Measurements from ENCODE around the gene FHDC1.

FHDC1 gene

DNA sequence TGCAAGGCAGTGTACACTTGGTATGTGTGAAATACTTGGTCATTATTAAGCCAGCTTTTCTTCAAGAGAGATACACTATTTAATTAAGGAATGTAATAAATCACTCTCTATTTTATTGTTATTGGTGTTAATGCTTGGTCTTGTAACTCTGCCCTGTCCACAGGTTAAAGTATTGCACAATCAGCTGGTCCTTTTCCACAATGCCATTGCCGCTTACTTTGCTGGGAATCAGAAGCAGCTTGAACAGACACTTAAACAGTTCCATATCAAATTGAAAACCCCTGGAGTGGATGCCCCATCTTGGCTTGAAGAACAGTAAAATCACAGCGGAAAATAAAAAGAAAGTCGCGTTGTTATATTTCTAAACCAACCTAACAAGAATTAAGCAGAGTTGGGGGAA lies 26.2 kb upstream of the FHDC1 start:
- no peak overlapping the region for H3K4me3 ChIP-seq (ENCODE audit: low read depth, low read length, poor library complexity, severe bottlenecking)
- no peaks in the 10 kb centered on the region for H4K20me1 ChIP-seq (ENCODE audit: insufficient read depth, low read length)
- H3K27ac ChIP-seq (ENCODE audit: low read depth, low read length, poor library complexity, severe bottlenecking) = no peak overlapping the region
- no peaks in the 10 kb centered on the region for H3K9me2 ChIP-seq (ENCODE audit: low read depth, low read length)
- no peaks in the 10 kb centered on the region for H3K36me3 ChIP-seq (ENCODE audit: insufficient read depth, low read length)
- H2AFZ ChIP-seq (ENCODE audit: low read length) = no peak overlapping the region
- no peaks in the 10 kb centered on the region for H3F3A ChIP-seq (ENCODE audit: insufficient read depth, low read length)
- no peak overlapping the region for H3K9ac ChIP-seq (ENCODE audit: low read length)
- TF ChIP-seq EZH2 (IDR thresholded peaks at IDR 0.05; ENCODE audit: borderline replicate concordance, low read length) = no peak
- H3K4me1 ChIP-seq (ENCODE audit: insufficient read depth, low read length, severe bottlenecking) = no peaks in the 10 kb centered on the region
- no peaks in the 10 kb centered on the region for H3K79me2 ChIP-seq (ENCODE audit: insufficient read depth, low read length)
- no peak overlapping the region for H3K4me2 ChIP-seq (ENCODE audit: low read length)
- H3K9me3 ChIP-seq (ENCODE audit: low read length) = no peaks in the 10 kb centered on the region
- no peaks in the 10 kb centered on the region for H3K27me3 ChIP-seq (ENCODE audit: insufficient read depth, low read length)

DNA sequence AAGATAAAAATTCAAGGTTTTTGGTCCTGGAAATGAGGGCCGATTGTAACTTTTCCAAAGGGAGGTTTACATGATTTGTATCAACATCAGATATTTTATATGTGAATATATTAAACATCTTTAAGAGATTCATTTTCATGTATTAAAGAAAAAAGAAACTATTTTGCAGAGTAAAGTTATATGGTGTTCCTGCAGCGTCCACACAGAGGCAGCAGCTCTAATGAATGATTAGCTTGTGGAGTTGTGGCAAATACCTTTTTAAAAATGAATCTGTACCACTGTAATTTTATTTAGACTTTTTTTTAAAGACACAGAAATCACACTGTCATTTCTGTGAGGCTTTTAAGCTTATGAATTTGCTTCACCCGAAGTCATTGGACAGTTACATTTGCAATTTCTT lies 25.6 kb upstream of the FHDC1 start:
- H3K9me3 ChIP-seq (ENCODE audit: low read length) = no peaks in the 10 kb centered on the region

DNA sequence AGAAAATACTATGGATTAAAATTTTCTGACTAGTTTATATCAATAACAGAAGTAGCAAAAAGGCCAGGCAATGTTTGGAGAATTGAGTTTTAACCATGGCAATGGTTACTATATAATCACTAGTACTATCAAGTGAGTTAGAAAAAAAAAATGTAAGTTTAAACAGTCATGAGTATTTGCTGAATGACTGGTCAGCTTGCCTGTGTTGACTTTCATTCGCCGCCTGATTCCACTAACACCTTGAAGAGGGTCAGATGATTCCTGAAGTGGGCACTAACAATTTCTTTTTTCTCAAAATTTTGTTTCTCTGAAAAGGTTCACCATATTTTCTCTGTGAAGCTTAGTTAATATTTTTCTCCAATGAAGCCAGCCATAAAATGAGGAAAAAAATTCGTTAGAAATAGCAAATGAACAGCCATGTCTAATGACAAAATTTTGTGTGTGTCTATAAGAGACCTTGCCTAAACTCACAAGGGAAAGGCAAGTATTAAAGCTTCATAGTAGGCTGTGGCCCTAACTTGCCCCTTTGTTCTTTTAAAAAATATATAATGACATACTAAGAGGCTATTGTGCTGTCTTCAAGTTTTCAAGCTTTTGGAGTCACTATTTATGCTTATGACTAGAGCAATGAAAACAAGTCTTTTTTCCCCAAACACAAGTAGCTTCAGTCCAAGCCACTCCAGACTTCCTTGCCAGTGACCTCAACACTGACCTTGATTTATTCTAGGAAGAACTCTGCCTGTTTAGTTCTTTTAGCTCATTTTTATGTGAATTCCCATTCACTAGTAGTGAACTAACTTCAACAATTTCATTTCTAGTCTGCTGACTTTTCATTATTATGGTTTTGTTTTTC lies 18.4 kb upstream of the FHDC1 start:
- Histone ChIP-seq H3K4me1 (ENCODE audit: insufficient read depth, low read length, severe bottlenecking) (no peaks in the 10 kb centered on the region), H3K9me3 (ENCODE audit: low read length) (peaks cover 9% of the 10 kb centered on the region), H3K9ac (ENCODE audit: low read length) (no peak overlapping the region), H3K9me2 (ENCODE audit: low read depth, low read length) (no peaks in the 10 kb centered on the region), H3K4me2 (ENCODE audit: low read length) (no peak overlapping the region), H3K27ac (ENCODE audit: low read depth, low read length, poor library complexity, severe bottlenecking) (no peak overlapping the region), H3K4me3 (ENCODE audit: low read depth, low read length, poor library complexity, severe bottlenecking) (no peak overlapping the region), H2AFZ (ENCODE audit: low read length) (no peak overlapping the region), H3K36me3 (ENCODE audit: insufficient read depth, low read length) (no peaks in the 10 kb centered on the region), H3K79me2 (ENCODE audit: insufficient read depth, low read length) (no peaks in the 10 kb centered on the region), H4K20me1 (ENCODE audit: insufficient read depth, low read length) (no peaks in the 10 kb centered on the region), H3K27me3 (ENCODE audit: insufficient read depth, low read length) (no peaks in the 10 kb centered on the region), H3F3A (ENCODE audit: insufficient read depth, low read length) (no peaks in the 10 kb centered on the region)
- TF ChIP-seq EZH2 (IDR thresholded peaks at IDR 0.05; ENCODE audit: borderline replicate concordance, low read length) = no peak
- TF ChIP-seq, protein P1, sequence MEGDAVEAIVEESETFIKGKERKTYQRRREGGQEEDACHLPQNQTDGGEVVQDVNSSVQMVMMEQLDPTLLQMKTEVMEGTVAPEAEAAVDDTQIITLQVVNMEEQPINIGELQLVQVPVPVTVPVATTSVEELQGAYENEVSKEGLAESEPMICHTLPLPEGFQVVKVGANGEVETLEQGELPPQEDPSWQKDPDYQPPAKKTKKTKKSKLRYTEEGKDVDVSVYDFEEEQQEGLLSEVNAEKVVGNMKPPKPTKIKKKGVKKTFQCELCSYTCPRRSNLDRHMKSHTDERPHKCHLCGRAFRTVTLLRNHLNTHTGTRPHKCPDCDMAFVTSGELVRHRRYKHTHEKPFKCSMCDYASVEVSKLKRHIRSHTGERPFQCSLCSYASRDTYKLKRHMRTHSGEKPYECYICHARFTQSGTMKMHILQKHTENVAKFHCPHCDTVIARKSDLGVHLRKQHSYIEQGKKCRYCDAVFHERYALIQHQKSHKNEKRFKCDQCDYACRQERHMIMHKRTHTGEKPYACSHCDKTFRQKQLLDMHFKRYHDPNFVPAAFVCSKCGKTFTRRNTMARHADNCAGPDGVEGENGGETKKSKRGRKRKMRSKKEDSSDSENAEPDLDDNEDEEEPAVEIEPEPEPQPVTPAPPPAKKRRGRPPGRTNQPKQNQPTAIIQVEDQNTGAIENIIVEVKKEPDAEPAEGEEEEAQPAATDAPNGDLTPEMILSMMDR (IDR thresholded peaks at IDR 0.05; ENCODE audit: low read length) = no peak

More for the DNA sequence above, 25.6 kb upstream of the FHDC1 start:
- H3K4me3 ChIP-seq (ENCODE audit: low read depth, low read length, poor library complexity, severe bottlenecking) = no peak overlapping the region
- H4K20me1 ChIP-seq (ENCODE audit: insufficient read depth, low read length) = no peaks in the 10 kb centered on the region
- no peak overlapping the region for H3K27ac ChIP-seq (ENCODE audit: low read depth, low read length, poor library complexity, severe bottlenecking)
- H3K9me2 ChIP-seq (ENCODE audit: low read depth, low read length) = no peaks in the 10 kb centered on the region
- no peak overlapping the region for H2AFZ ChIP-seq (ENCODE audit: low read length)
- no peaks in the 10 kb centered on the region for H3K27me3 ChIP-seq (ENCODE audit: insufficient read depth, low read length)
- H3F3A ChIP-seq (ENCODE audit: insufficient read depth, low read length) = no peaks in the 10 kb centered on the region
- no peak overlapping the region for H3K4me2 ChIP-seq (ENCODE audit: low read length)
- H3K79me2 ChIP-seq (ENCODE audit: insufficient read depth, low read length) = no peaks in the 10 kb centered on the region
- H3K9ac ChIP-seq (ENCODE audit: low read length) = no peak overlapping the region
- TF ChIP-seq, protein P1 (IDR thresholded peaks at IDR 0.05; ENCODE audit: low read length) = no peak
- no peak for TF ChIP-seq EZH2 (IDR thresholded peaks at IDR 0.05; ENCODE audit: borderline replicate concordance, low read length)
- H3K36me3 ChIP-seq (ENCODE audit: insufficient read depth, low read length) = no peaks in the 10 kb centered on the region
- no peaks in the 10 kb centered on the region for H3K4me1 ChIP-seq (ENCODE audit: insufficient read depth, low read length, severe bottlenecking)

DNA sequence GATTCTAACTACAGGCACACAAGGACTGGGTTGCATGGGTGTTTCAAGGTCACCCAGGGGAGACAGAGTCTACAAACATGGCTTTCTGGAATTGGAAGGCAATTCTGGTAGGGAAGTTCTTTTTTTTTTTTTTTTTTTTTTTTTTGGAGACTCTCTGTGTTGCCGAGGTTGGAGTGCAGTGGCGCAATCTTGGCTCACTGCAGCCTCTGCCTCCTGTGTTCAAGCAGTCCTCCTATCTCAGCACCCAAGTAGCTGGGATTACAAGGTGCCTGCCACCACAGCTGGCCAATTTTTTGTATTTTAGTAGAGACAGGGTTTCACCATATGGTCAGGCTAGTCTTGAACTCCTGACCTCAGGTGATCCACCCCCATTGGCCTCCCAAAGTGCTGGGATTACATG lies 16.3 kb upstream of the FHDC1 start:
- no peaks in the 10 kb centered on the region for H3K27me3 ChIP-seq (ENCODE audit: insufficient read depth, low read length)
- peaks cover 9% of the 10 kb centered on the region for H3K9me3 ChIP-seq (ENCODE audit: low read length)
- H4K20me1 ChIP-seq (ENCODE audit: insufficient read depth, low read length) = no peaks in the 10 kb centered on the region
- no peaks in the 10 kb centered on the region for H3K4me1 ChIP-seq (ENCODE audit: insufficient read depth, low read length, severe bottlenecking)
- no peaks in the 10 kb centered on the region for H3K9me2 ChIP-seq (ENCODE audit: low read depth, low read length)
- no peaks in the 10 kb centered on the region for H3K79me2 ChIP-seq (ENCODE audit: insufficient read depth, low read length)
- H3K36me3 ChIP-seq (ENCODE audit: insufficient read depth, low read length) = no peaks in the 10 kb centered on the region
- no peak overlapping the region for H3K4me2 ChIP-seq (ENCODE audit: low read length)
- H2AFZ ChIP-seq (ENCODE audit: low read length) = no peak overlapping the region
- no peak overlapping the region for H3K27ac ChIP-seq (ENCODE audit: low read depth, low read length, poor library complexity, severe bottlenecking)
- H3F3A ChIP-seq (ENCODE audit: insufficient read depth, low read length) = no peaks in the 10 kb centered on the region
- H3K4me3 ChIP-seq (ENCODE audit: low read depth, low read length, poor library complexity, severe bottlenecking) = no peak overlapping the region
- no peak for TF ChIP-seq EZH2 (IDR thresholded peaks at IDR 0.05; ENCODE audit: borderline replicate concordance, low read length)
- TF ChIP-seq, protein P1 (IDR thresholded peaks at IDR 0.05; ENCODE audit: low read length) = no peak
- H3K9ac ChIP-seq (ENCODE audit: low read length) = no peak overlapping the region

Measured in OCI-LY1 (cell line).